T-cell (primary cell): ENCODE results near the gene DDX24. TPM values are rescaled to one million over a fixed set of nuclear protein-coding genes. Genes with fewer than 3 reads are reported as not detected.

ENCODE experiments used
- ATAC-seq, 4 experiments: fragments of 200-7000 bp in 3 of 4; fragments of 150-1000 bp in 1 of 4; cut with Tn5 transposase; replicated peaks in 1 of 4; 1 replicate in 3 of 4; 2 replicates in 1 of 4; pipeline ENCODE4 v1.10.0; 2021; ENCODE audit warnings: moderate library complexity in 3 of 4, mild to moderate bottlenecking in 2 of 4, moderate number of reproducible peaks in 1 of 4
- CTCF ChIA-PET, 2 donors: fragments of 300-600 bp; sonication (Branson Sonifier 250); formaldehyde crosslinking; loops; one replicate each; lab custom pipeline; 2022; ENCODE audit warnings: antibody characterized with exemption in 2 of 2; lab: Charles Lee
- POLR2A ChIA-PET, 2 donors: fragments of 300-600 bp; sonication (Branson Sonifier 250); formaldehyde crosslinking; loops; one replicate each; lab custom pipeline; 2022; ENCODE audit warnings: antibody characterized with exemption in 2 of 2; lab: Charles Lee
- DNase-seq, 35 experiments: peaks; one replicate each; pipeline versions ENCODE4 v3.0.0 to v3.0.0-alpha.2; 2013 to 2023
- H3K27ac ChIP-seq: one replicate; pipeline ENCODE4 v1.5.1; 2013; ENCODE audit warnings: low read length
- H3K27me3 ChIP-seq, 2 experiments: replicated peaks in 1 of 2; 1 replicate in 1 of 2; 2 replicates in 1 of 2; pipeline versions ENCODE4 v1.6.1 to v1.7.0; 2013; ENCODE audit warnings: low read length in 1 of 2, mixed read lengths in 1 of 2; ENCODE audit not compliant: control insufficient read depth in 2 of 2, insufficient read depth in 2 of 2; ENCODE audit errors: extremely low read depth in 1 of 2
- H3K36me3 ChIP-seq, 2 donors: 1 replicate in 1 of 2; 2 replicates in 1 of 2; pipeline versions ENCODE4 v1.6.1 to v1.7.0; 2013; ENCODE audit warnings: low read length in 1 of 2; ENCODE audit not compliant: control insufficient read depth in 2 of 2, insufficient read depth in 1 of 2; ENCODE audit errors: extremely low read depth in 1 of 2
- H3K4me1 ChIP-seq, 2 experiments: 1 replicate in 1 of 2; 2 replicates in 1 of 2; pipeline versions ENCODE4 v1.6.1 to v1.7.0; 2013; ENCODE audit warnings: low read length in 2 of 2, mixed read lengths in 1 of 2; ENCODE audit not compliant: insufficient read depth in 2 of 2, control insufficient read depth in 1 of 2; ENCODE audit errors: extremely low read depth in 1 of 2
- H3K4me3 ChIP-seq, 2 donors: 1 replicate in 1 of 2; 2 replicates in 1 of 2; pipeline versions ENCODE4 v1.5.1 to v1.7.0; 2013; ENCODE audit warnings: mild to moderate bottlenecking in 2 of 2, low read length in 1 of 2, moderate library complexity in 1 of 2; ENCODE audit not compliant: control insufficient read depth in 1 of 2; ENCODE audit errors: extremely low read depth in 1 of 2
- H3K9me3 ChIP-seq: 2 replicates; pipeline ENCODE4 v1.7.0; 2013
- H3K27ac Mint-ChIP-seq, 2 donors: one replicate each; pipeline ENCODE4 v1.8.0; 2020 to 2021; ENCODE audit warnings: mild to moderate bottlenecking in 2 of 2, mixed read lengths in 2 of 2
- H3K27me3 Mint-ChIP-seq, 2 donors: one replicate each; pipeline ENCODE4 v1.8.0; 2021 to 2022; ENCODE audit warnings: mixed read lengths in 2 of 2
- H3K36me3 Mint-ChIP-seq: one replicate; pipeline ENCODE4 v1.8.0; 2021; ENCODE audit warnings: mixed read lengths
- H3K4me1 Mint-ChIP-seq, 3 donors: one replicate each; pipeline ENCODE4 v1.8.0; 2020 to 2022; ENCODE audit warnings: mixed read lengths in 3 of 3, mild to moderate bottlenecking in 1 of 3
- H3K4me3 Mint-ChIP-seq, 3 donors: one replicate each; pipeline ENCODE4 v1.8.0; 2020 to 2022; ENCODE audit warnings: mild to moderate bottlenecking in 3 of 3, mixed read lengths in 3 of 3, moderate library complexity in 3 of 3
- H3K9me3 Mint-ChIP-seq, 3 donors: one replicate each; pipeline ENCODE4 v1.8.0; 2020 to 2022; ENCODE audit warnings: mixed read lengths in 3 of 3
- WGBS: methylation state at CpG from one replicate; pipeline ENCODE4 v1.1.5; 2013; ENCODE audit warnings: missing lambda C conversion rate; ENCODE audit not compliant: insufficient coverage; 5-methylcytosine and 5-hydroxymethylcytosine counted together
- total RNA-seq, 35 experiments: library from RNA in 6 of 35; stranded (reverse) in 6 of 35; fragments of 120-200 nt in 1 of 35; gene quantifications; one replicate each; pipeline versions ENCODE4 v1.2.1 to v1.2.4 and lab custom pipeline; 2013 to 2026

The DDX24 gene
- total RNA-seq, 5 donors from 2014 or later (not counting 1 experiment from before 2014, with no cell fraction given) = 258 to 448 (median 265) TPM

GRCh38 chr14:94126800-94127199 lies 45.8 kb upstream of the DDX24 start:
- Mint-ChIP-seq H3K27me3 (no peaks in the 10 kb centered on the region), H3K4me3 (no peak overlapping the region), H3K27ac (no peak overlapping the region), H3K36me3 (no peaks in the 10 kb centered on the region), H3K9me3 (peaks cover 0 to 4% (median 4%) of the 10 kb centered on the region in 3 donors), H3K4me1 (peaks cover 15 to 23% (median 19%) of the 10 kb centered on the region in 3 donors)
- ATAC-seq (no peak), DNase-seq (no peak)
- no peak overlapping the region for H3K27ac ChIP-seq
- no peak overlapping the region for H3K4me3 ChIP-seq
- CTCF ChIA-PET = no interaction called here
- 80% methylated on average over 1 of the region's 5 CpGs for WGBS
- no peaks in the 10 kb centered on the region for H3K9me3 ChIP-seq
- POLR2A ChIA-PET = no interaction called here
- peaks cover 0 to 10% of the 10 kb centered on the region in 2 donors for H3K36me3 ChIP-seq
- peaks cover 7 to 20% of the 10 kb centered on the region in 2 experiments for H3K4me1 ChIP-seq
- H3K27me3 ChIP-seq = peaks cover 0 to 3% of the 10 kb centered on the region in 2 experiments

- peaks cover 7 to 20% of the 10 kb centered on the region in 2 experiments for H3K4me1 ChIP-seq
- DNase-seq (no peak), ATAC-seq (no peak)
- H3K27me3 ChIP-seq = peaks cover 0 to 4% of the 10 kb centered on the region in 2 experiments
- no peak overlapping the region for H3K27ac ChIP-seq
- Mint-ChIP-seq H3K4me1 (peaks cover 15 to 23% (median 19%) of the 10 kb centered on the region in 3 donors), H3K27me3 (no peaks in the 10 kb centered on the region), H3K9me3 (peaks cover 0 to 4% (median 4%) of the 10 kb centered on the region in 3 donors), H3K27ac (no peak overlapping the region), H3K36me3 (no peaks in the 10 kb centered on the region), H3K4me3 (no peak overlapping the region)
- H3K9me3 ChIP-seq = no peaks in the 10 kb centered on the region
- no peak overlapping the region for H3K4me3 ChIP-seq
- ChIA-PET POLR2A (no interaction called here), CTCF (no interaction called here)
- WGBS = no CpG with 5 or more reads among the region's 1 CpG
- peaks cover 0 to 10% of the 10 kb centered on the region in 2 donors for H3K36me3 ChIP-seq
These were observed 45.3 kb upstream of the DDX24 start for GRCh38 chr14:94126419-94126677.

GRCh38 chr14:94125659-94126418 lies 44.8 kb upstream of the DDX24 start:
- H3K9me3 ChIP-seq = no peaks in the 10 kb centered on the region
- H3K27ac ChIP-seq = no peak overlapping the region
- WGBS = 100% methylated on average over 3 of the region's 6 CpGs
- CTCF ChIA-PET = no interaction called here
- H3K36me3 ChIP-seq = peaks cover 0 to 10% of the 10 kb centered on the region in 2 donors
- Mint-ChIP-seq H3K9me3 (peaks cover 3 to 9% (median 7%) of the 10 kb centered on the region in 3 donors), H3K4me1 (peaks cover 15 to 23% (median 19%) of the 10 kb centered on the region in 3 donors), H3K27me3 (peaks cover 3% of the 10 kb centered on the region in 2 donors), H3K36me3 (peaks cover 3% of the 10 kb centered on the region), H3K27ac (no peak overlapping the region), H3K4me3 (no peak overlapping the region)
- POLR2A ChIA-PET = no interaction called here
- ATAC-seq (no peak), DNase-seq (no peak)
- H3K4me3 ChIP-seq = no peak overlapping the region
- peaks cover 0 to 5% of the 10 kb centered on the region in 2 experiments for H3K27me3 ChIP-seq
- H3K4me1 ChIP-seq = peaks cover 7 to 20% of the 10 kb centered on the region in 2 experiments

- H3K27me3 ChIP-seq = peaks cover 0 to 9% of the 10 kb centered on the region in 2 experiments
- H3K4me3 ChIP-seq = no peak overlapping the region
- Mint-ChIP-seq H3K36me3 (peaks cover 8% of the 10 kb centered on the region), H3K27ac (no peak overlapping the region), H3K27me3 (peaks cover 3 to 6% of the 10 kb centered on the region in 2 donors), H3K4me3 (no peak overlapping the region), H3K9me3 (peaks cover 9 to 20% (median 11%) of the 10 kb centered on the region in 3 donors), H3K4me1 (peaks cover 9 to 15% (median 12%) of the 10 kb centered on the region in 3 donors)
- no peak overlapping the region for H3K27ac ChIP-seq
- peaks cover 0 to 10% of the 10 kb centered on the region in 2 donors for H3K36me3 ChIP-seq
- no peaks in the 10 kb centered on the region for H3K9me3 ChIP-seq
- DNase-seq = no peak
- ATAC-seq = no peak
- ChIA-PET CTCF (interaction anchor here in 1 of 2 donors (0.5 to 1.0 kb wide), 2 partner anchors 10 to 32 kb away, joined by 3 read pairs; no protein-coding TSS in a partner anchor), POLR2A (interaction anchor here in 1 of 2 donors (0.6 kb wide), 1 partner anchor 367 kb away, joined by 9 read pairs; no protein-coding TSS in a partner anchor)
- 88% methylated on average over 5 of the region's 9 CpGs for WGBS
- H3K4me1 ChIP-seq = peaks cover 2 to 15% of the 10 kb centered on the region in 2 experiments
These were observed 43.8 kb upstream of the DDX24 start for GRCh38 chr14:94124582-94125377.

GRCh38 chr14:94123868-94124267 lies 42.9 kb upstream of the DDX24 start:
- Histone ChIP-seq H3K4me3 (no peak overlapping the region), H3K9me3 (no peaks in the 10 kb centered on the region), H3K4me1 (peaks cover 0 to 7% of the 10 kb centered on the region in 2 experiments), H3K27me3 (peaks cover 0 to 13% of the 10 kb centered on the region in 2 experiments), H3K27ac (no peak overlapping the region), H3K36me3 (peaks cover 0 to 10% of the 10 kb centered on the region in 2 donors)
- Mint-ChIP-seq H3K4me3 (no peak overlapping the region), H3K27me3 (peaks cover 6 to 7% of the 10 kb centered on the region in 2 donors), H3K27ac (no peak overlapping the region), H3K9me3 (peaks cover 13 to 25% (median 15%) of the 10 kb centered on the region in 3 donors), H3K4me1 (peaks cover 5 to 8% (median 6%) of the 10 kb centered on the region in 3 donors), H3K36me3 (peaks cover 8% of the 10 kb centered on the region)
- ChIA-PET POLR2A (no interaction called here), CTCF (interaction anchor here in 1 of 2 donors (0.5 to 1.0 kb wide), 2 partner anchors 11 to 31 kb away, joined by 3 read pairs; no protein-coding TSS in a partner anchor)
- ATAC-seq = no peak
- DNase-seq = no peak
- no CpG with 5 or more reads among the region's 1 CpG for WGBS

- Mint-ChIP-seq H3K4me1 (peaks cover 0 to 2% (median under 1%) of the 10 kb centered on the region in 3 donors), H3K27me3 (peaks cover 6 to 7% of the 10 kb centered on the region in 2 donors), H3K36me3 (peaks cover 8% of the 10 kb centered on the region), H3K9me3 (peaks cover 13 to 25% (median 15%) of the 10 kb centered on the region in 3 donors), H3K4me3 (no peak overlapping the region), H3K27ac (no peak overlapping the region)
- CTCF ChIA-PET = no interaction called here
- H3K9me3 ChIP-seq = no peaks in the 10 kb centered on the region
- POLR2A ChIA-PET = no interaction called here
- DNase-seq (no peak), ATAC-seq (no peak)
- WGBS = 89% methylated on average over 9 of the region's 9 CpGs
- no peak overlapping the region for H3K27ac ChIP-seq
- peaks cover 0 to 1% of the 10 kb centered on the region in 2 experiments for H3K4me1 ChIP-seq
- peaks cover 0 to 13% of the 10 kb centered on the region in 2 experiments for H3K27me3 ChIP-seq
- H3K4me3 ChIP-seq = no peak overlapping the region
- H3K36me3 ChIP-seq = peaks cover 0 to 10% of the 10 kb centered on the region in 2 donors
These were observed 42.3 kb upstream of the DDX24 start for GRCh38 chr14:94123296-94123695.
